GM06990 (cell line): Measurements from ENCODE around the gene SLC4A5.

Experiments used
- DNase-seq: peaks from one replicate; pipeline ENCODE4 v3.0.0-alpha.2; 2011; ENCODE audit not compliant: insufficient read length; ENCODE audit errors: extremely low read depth
- H3K27me3 ChIP-seq: replicated peaks from 2 replicates; pipeline ENCODE4 v1.6.0; 2011; ENCODE audit warnings: low read length; ENCODE audit not compliant: control insufficient read depth, insufficient read depth
- H3K36me3 ChIP-seq: 2 replicates; pipeline ENCODE4 v1.5.1; 2011; ENCODE audit warnings: low read length; ENCODE audit not compliant: control insufficient read depth, insufficient read depth
- H3K4me3 ChIP-seq: replicated peaks from 2 replicates; pipeline ENCODE4 v1.5.1; 2011; ENCODE audit warnings: low read depth, mild to moderate bottlenecking, control low read depth, low read length
- TF ChIP-seq, protein P1 (sequence below): IDR thresholded peaks from 2 replicates; pipeline ENCODE4 v1.5.1; 2011; ENCODE audit warnings: low read length, control low read depth, mild to moderate bottlenecking, inconsistent platforms; ENCODE audit not compliant: insufficient read depth, poor library complexity, severe bottlenecking

Gene SLC4A5

GRCh38 chr2:74373221-74373676 lies 30.0 kb upstream of the SLC4A5 start:
- no peak overlapping the region for H3K4me3 ChIP-seq
- peaks cover 34% of the 10 kb centered on the region for H3K36me3 ChIP-seq
- TF ChIP-seq, protein P1, sequence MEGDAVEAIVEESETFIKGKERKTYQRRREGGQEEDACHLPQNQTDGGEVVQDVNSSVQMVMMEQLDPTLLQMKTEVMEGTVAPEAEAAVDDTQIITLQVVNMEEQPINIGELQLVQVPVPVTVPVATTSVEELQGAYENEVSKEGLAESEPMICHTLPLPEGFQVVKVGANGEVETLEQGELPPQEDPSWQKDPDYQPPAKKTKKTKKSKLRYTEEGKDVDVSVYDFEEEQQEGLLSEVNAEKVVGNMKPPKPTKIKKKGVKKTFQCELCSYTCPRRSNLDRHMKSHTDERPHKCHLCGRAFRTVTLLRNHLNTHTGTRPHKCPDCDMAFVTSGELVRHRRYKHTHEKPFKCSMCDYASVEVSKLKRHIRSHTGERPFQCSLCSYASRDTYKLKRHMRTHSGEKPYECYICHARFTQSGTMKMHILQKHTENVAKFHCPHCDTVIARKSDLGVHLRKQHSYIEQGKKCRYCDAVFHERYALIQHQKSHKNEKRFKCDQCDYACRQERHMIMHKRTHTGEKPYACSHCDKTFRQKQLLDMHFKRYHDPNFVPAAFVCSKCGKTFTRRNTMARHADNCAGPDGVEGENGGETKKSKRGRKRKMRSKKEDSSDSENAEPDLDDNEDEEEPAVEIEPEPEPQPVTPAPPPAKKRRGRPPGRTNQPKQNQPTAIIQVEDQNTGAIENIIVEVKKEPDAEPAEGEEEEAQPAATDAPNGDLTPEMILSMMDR = no peak
- H3K27me3 ChIP-seq = no peaks in the 10 kb centered on the region
- DNase-seq = no peak

GRCh38 chr2:74372674-74373073 lies 29.5 kb upstream of the SLC4A5 start:
- Histone ChIP-seq H3K27me3 (no peaks in the 10 kb centered on the region), H3K4me3 (no peak overlapping the region), H3K36me3 (peaks cover 36% of the 10 kb centered on the region)
- TF ChIP-seq, protein P1 = no peak
- no peak for DNase-seq

DNA sequence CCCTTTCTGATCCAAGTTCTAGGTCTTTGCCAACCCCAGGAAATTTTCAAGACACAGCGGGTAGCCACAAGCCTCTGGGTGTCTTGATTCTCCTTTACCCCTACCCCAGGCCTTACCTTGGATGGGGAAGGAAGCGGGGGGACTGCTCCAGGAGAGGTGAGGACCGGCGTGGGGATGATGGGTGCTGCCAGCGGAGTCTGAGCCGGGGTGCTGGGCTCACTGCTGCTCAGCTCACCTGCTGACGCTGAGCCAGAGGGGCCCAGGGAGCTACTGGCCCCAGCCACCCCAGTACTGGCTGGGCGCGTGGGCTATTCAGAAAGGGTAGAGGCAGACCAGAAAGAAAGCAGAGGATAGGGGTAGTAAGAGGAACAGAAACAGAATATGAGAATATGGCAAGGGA lies 28.2 kb upstream of the SLC4A5 start:
- Histone ChIP-seq H3K36me3 (peaks cover 33% of the 10 kb centered on the region), H3K4me3 (no peak overlapping the region), H3K27me3 (no peaks in the 10 kb centered on the region)
- no peak for DNase-seq
- TF ChIP-seq, protein P1 = no peak

DNA sequence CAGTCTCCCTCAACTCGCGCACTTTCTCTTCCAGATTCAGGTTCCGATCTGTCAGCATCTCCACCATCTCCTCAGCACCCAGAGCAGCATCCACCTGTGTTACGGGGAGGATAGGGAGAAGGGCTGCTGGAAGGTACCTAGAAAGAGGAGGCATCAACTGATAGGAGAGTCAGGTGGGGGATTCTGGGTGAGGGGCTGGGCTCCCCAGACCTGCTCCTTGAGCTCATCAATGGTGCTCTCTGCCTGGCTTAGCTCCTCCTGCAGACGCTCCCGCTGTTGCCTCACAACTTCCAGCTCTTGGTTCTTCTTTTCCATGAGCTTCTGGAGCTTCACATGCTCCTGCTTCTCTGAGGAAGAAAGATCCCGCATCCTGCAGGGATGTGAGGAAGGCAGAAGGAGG lies 26.8 kb upstream of the SLC4A5 start:
- DNase-seq = no peak
- TF ChIP-seq, protein P1 = no peak
- Histone ChIP-seq H3K36me3 (peaks cover 42% of the 10 kb centered on the region), H3K4me3 (no peak overlapping the region), H3K27me3 (no peaks in the 10 kb centered on the region)

- no peak overlapping the region for H3K4me3 ChIP-seq
- no peak for DNase-seq
- peaks cover 46% of the 10 kb centered on the region for H3K36me3 ChIP-seq
- H3K27me3 ChIP-seq = no peaks in the 10 kb centered on the region
- TF ChIP-seq, protein P1 = no peak
Measured at GRCh38 chr2:74368499-74368898, 25.3 kb upstream of the SLC4A5 start.

DNA sequence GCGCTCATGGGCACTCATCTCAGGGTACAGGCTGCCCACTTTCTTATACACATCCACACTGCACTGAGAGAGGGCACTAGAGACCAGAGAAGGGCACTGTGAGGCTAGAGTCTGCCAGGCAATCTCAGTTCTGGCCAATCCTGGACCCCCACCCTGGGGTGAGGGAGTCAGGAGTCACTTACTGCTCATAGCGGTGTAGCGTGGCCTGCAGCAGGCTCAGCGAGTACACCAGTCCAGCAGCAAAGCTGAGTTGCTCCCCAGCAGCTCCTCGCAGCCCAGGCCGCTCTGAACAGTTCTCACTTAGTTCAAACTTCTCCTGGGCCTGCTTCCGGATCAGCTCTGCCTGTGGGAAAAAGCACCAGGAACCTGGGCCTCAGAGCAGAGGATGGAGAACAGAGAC lies 24.6 kb upstream of the SLC4A5 start:
- TF ChIP-seq, protein P1 = no peak
- Histone ChIP-seq H3K36me3 (peaks cover 50% of the 10 kb centered on the region), H3K4me3 (no peak overlapping the region), H3K27me3 (no peaks in the 10 kb centered on the region)
- no peak for DNase-seq
